Measurements from ENCODE around the gene MAGEF1. TPM values are rescaled to one million over a fixed set of nuclear protein-coding genes. Genes with fewer than 3 reads are reported as not detected.

MAGEF1 gene
- total and polyA plus RNA-seq, 2 of the 8 experiments (the other 6 are each of a cell fraction or from before 2014, with no cell fraction given), result 26.5 to 56.7 TPM

DNA sequence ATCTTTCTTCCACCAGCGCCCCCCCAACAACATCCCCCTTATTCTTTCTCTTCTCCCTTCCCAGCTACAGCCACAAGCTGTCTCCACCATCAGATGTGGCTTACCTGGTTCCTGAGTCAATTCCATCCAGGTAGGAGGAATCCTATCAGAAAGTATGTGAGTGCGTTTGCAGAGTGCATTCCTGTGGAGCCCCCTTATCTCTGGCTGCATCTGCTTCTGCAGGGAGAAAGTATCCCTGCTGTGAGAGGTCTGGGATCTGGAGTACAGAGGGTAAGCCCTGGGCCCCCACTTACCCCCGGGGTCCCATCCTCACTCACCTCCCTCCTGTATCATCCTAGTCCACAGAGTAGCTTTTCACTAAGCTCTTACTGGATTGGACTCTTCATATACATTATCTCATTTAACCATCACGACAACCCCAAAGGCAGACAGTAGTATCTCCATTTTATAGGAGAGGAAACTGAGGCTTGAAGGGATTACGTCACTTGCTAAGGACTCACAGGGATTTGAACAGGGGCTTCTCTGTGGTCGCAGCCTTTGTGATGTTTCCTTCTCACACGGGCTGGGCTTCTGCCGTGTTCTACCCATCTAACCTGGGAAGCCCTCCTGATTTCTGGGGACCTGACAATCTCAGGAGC lies 22.2 kb upstream of the MAGEF1 start:
- H4K91ac ChIP-seq (replicated peaks; ENCODE audit: insufficient read length, low read length), result no peak overlapping the region
- CTCF ChIA-PET (ENCODE audit: partially characterized antibody), result interaction anchor here (0.7 to 5.6 kb wide), 15 partner anchors 8 to 173 kb away, joined by 3 to 27 read pairs (median 5); partner anchors contain the start of gene EPHB3
- no peak overlapping the region for H4K5ac ChIP-seq (ENCODE audit: insufficient read length, low read depth, low read length)
- 0 out of 2 replicates have a peak, but pooled peaks cover 2% of the 10 kb centered on the region for H3K23me2 ChIP-seq (ENCODE audit: low read depth, low read length)
- DNase-seq (ENCODE audit: low read depth in 1 of 2, low spot score in 2 of 2), result peak in 1 of 2 experiments; percentile 30
- no peak overlapping the region for H2BK20ac ChIP-seq (ENCODE audit: low read length)
- no peak overlapping the region for H4K8ac ChIP-seq (ENCODE audit: extremely low read depth, insufficient read depth, low read length)
- H2BK5ac ChIP-seq (ENCODE audit: low read depth, low read length), result no peak overlapping the region
- no peak overlapping the region for H3K4ac ChIP-seq (replicated peaks; ENCODE audit: insufficient read length, low read depth, low read length)
- no peaks in the 10 kb centered on the region for H3K79me1 ChIP-seq (ENCODE audit: low read depth, low read length)
- no peak overlapping the region for H2AK5ac ChIP-seq (ENCODE audit: low read depth, low read length)
- no peak overlapping the region for H2BK120ac ChIP-seq (replicated peaks; ENCODE audit: low read depth, low read length)
- no peak overlapping the region for H3K4me2 ChIP-seq (ENCODE audit: insufficient read depth in 1 of 2, low read depth in 2 of 2, low read length in 2 of 2)
- no peaks in the 10 kb centered on the region for H3K4me1 ChIP-seq (replicated peaks in 1 of 4; ENCODE audit: control insufficient read depth in 3 of 4, insufficient read depth in 4 of 4, low read length in 3 of 4)
- no peak for FAIRE-seq
- no peak overlapping the region for H3K56ac ChIP-seq (replicated peaks; ENCODE audit: insufficient read length, low read depth, low read length)
- no peak overlapping the region for H3K4me3 ChIP-seq (ENCODE audit: extremely low read depth in 1 of 4, insufficient read depth in 2 of 4, low read depth in 3 of 4, low read length in 4 of 4)
- no peaks in the 10 kb centered on the region for H3K36me3 ChIP-seq (ENCODE audit: control insufficient read depth in 2 of 4, insufficient read depth in 4 of 4, low read length in 3 of 4)
- WGBS, 2 experiments (ENCODE audit: extremely low coverage in 1 of 2, insufficient coverage in 1 of 2, insufficient read length in 1 of 2, insufficient replicate concordance in 2 of 2, low coverage in 1 of 2, low lambda C conversion rate in 2 of 2, missing lambda C conversion rate in 1 of 2), result 84% methylated on average over 8 of the region's 8 CpGs; no CpG with 5 or more reads in 1 of the 2 experiments
- no peak overlapping the region for H2AFZ ChIP-seq (ENCODE audit: low read length)
- H2BK15ac ChIP-seq (ENCODE audit: low read length), result no peak overlapping the region
- no peak overlapping the region for H3K18ac ChIP-seq (ENCODE audit: extremely low read depth, low read length)
- H3K79me2 ChIP-seq (ENCODE audit: control insufficient read depth in 1 of 2, insufficient read depth in 2 of 2, low read length in 2 of 2), result no peaks in the 10 kb centered on the region
- no peak overlapping the region for H3K14ac ChIP-seq (ENCODE audit: insufficient read length)
- no peaks in the 10 kb centered on the region for H3K9me3 ChIP-seq (ENCODE audit: insufficient read depth in 2 of 2, low read depth in 1 of 2, low read length in 1 of 2)
- no peak overlapping the region for H3K27ac ChIP-seq (ENCODE audit: low read depth, low read length)
- H2BK12ac ChIP-seq (ENCODE audit: low read depth, low read length), result no peak overlapping the region
- no peaks in the 10 kb centered on the region for H3K27me3 ChIP-seq (replicated peaks in 1 of 4; ENCODE audit: control insufficient read depth in 3 of 4, extremely low read depth in 1 of 4, insufficient read depth in 3 of 4, low read length in 3 of 4)
- no peak overlapping the region for H3K9ac ChIP-seq (replicated peaks in 1 of 4; ENCODE audit: extremely low read depth in 1 of 4, low read depth in 3 of 4, low read length in 3 of 4)
- H3K23ac ChIP-seq (ENCODE audit: insufficient read length), result no peak overlapping the region
- POLR2A ChIA-PET (ENCODE audit: partially characterized antibody), result interaction anchor here (1.3 kb wide), 1 partner anchor 22 kb away, joined by 5 read pairs; the partner anchor contains the start of gene MAGEF1
- H4K20me1 ChIP-seq (replicated peaks in 1 of 2; ENCODE audit: control insufficient read depth in 1 of 2, insufficient read depth in 2 of 2, low read length in 2 of 2), result no peaks in the 10 kb centered on the region
- TF ChIP-seq, protein P1, sequence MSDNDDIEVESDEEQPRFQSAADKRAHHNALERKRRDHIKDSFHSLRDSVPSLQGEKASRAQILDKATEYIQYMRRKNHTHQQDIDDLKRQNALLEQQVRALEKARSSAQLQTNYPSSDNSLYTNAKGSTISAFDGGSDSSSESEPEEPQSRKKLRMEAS (IDR thresholded peaks at IDR 0.05), result no peak
- TF ChIP-seq POU5F1 (IDR thresholded peaks at IDR 0.05; ENCODE audit: low read depth, low read length) (no peak), SAP30 (IDR thresholded peaks at IDR 0.05; ENCODE audit: insufficient read depth, insufficient replicate concordance, low read length) (no peak), GTF2F1 (IDR thresholded peaks at IDR 0.05; ENCODE audit: borderline replicate concordance, low read depth, low read length) (no peak), BCL11A (IDR thresholded peaks at IDR 0.05; ENCODE audit: low read depth in 2 of 2, low read length in 2 of 2) (no peak)
